RWPE2 (cell line): ENCODE results near the gene PLCL2.

Experiments
- ATAC-seq: fragments of 200-7000 bp; cut with Tn5 transposase; 3 replicates; pipeline ENCODE4 v1.9.1; 2021; ENCODE audit warnings: low read depth
- DNase-seq: peaks from one replicate; pipeline ENCODE4 v3.0.0-alpha.2; 2020; ENCODE audit warnings: low spot score
- H3K27ac ChIP-seq: fragments of 450-650 bp; 2 replicates; pipeline ENCODE4 v1.5.1; 2017; ENCODE audit warnings: mild to moderate bottlenecking; ENCODE audit not compliant: poor library complexity, severe bottlenecking
- H3K27me3 ChIP-seq: fragments of 250-450 bp; sonication (Bioruptor Pico); 2 replicates; pipeline ENCODE4 v1.5.1; 2021; ENCODE audit warnings: mild to moderate bottlenecking, moderate library complexity; ENCODE audit not compliant: insufficient read depth, poor library complexity, severe bottlenecking
- H3K36me3 ChIP-seq: fragments of 250-450 bp; sonication (Bioruptor Pico); 2 replicates; pipeline ENCODE4 v1.5.1; 2020; ENCODE audit warnings: low read depth, mild to moderate bottlenecking, moderate library complexity
- H3K4me1 ChIP-seq: fragments of 250-450 bp; sonication (Bioruptor Pico); 2 replicates; pipeline ENCODE4 v1.5.1; 2021; ENCODE audit warnings: mild to moderate bottlenecking, moderate library complexity; ENCODE audit not compliant: insufficient read depth, poor library complexity, severe bottlenecking
- H3K4me3 ChIP-seq: fragments of 250-450 bp; sonication (Bioruptor Pico); 2 replicates; pipeline ENCODE4 v1.5.1; 2021; ENCODE audit warnings: mild to moderate bottlenecking, moderate library complexity; ENCODE audit not compliant: severe bottlenecking
- H3K9me3 ChIP-seq: fragments of 250-450 bp; sonication (Bioruptor Pico); 2 replicates; pipeline ENCODE4 v1.5.1; 2021; ENCODE audit warnings: mild to moderate bottlenecking, moderate library complexity; ENCODE audit not compliant: severe bottlenecking
- TF ChIP-seq, protein P1 (sequence below): fragments of 450-650 bp; IDR thresholded peaks from one replicate; pipeline ENCODE4 v1.5.1; 2017; ENCODE audit warnings: mild to moderate bottlenecking, moderate library complexity; ENCODE audit not compliant: poor library complexity, severe bottlenecking

The PLCL2 gene

DNA sequence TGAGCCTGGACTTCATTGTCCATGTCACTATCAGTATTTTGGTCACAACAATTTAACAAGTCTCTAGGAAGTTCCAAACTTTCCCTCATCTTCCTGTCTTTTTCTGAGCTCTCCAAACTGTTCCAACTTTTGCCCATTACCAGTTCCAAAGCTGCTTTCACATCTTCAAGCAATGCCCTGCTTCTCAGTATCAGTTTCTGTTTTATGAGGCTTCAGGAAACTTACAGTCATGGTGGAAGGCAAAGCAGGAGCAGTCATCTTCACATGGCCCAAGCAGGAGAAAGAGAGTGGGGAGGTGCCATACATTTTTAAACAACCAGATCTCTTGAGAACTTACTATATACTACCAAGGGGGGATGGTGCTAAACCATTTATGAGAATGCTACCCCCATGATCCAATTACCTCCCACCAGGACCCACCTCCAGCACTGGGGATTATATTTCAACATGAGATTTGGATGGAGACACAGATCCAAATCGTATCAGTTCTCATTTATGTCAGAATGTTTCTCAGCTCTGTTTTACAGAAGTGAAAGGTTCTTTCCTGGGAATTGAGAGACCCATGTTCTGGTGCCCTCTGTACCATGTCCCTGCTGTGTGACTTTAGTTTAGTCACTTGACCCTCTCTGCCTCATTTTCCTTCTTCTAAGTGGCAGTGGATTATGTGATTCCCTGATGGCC lies 169.7 kb downstream of the PLCL2 start:
- ATAC-seq = no peak
- Histone ChIP-seq H3K27ac (no peak overlapping the region), H3K9me3 (no peaks in the 10 kb centered on the region), H3K4me3 (no peak overlapping the region), H3K4me1 (no peaks in the 10 kb centered on the region), H3K36me3 (no peaks in the 10 kb centered on the region), H3K27me3 (no peaks in the 10 kb centered on the region)
- TF ChIP-seq, protein P1, sequence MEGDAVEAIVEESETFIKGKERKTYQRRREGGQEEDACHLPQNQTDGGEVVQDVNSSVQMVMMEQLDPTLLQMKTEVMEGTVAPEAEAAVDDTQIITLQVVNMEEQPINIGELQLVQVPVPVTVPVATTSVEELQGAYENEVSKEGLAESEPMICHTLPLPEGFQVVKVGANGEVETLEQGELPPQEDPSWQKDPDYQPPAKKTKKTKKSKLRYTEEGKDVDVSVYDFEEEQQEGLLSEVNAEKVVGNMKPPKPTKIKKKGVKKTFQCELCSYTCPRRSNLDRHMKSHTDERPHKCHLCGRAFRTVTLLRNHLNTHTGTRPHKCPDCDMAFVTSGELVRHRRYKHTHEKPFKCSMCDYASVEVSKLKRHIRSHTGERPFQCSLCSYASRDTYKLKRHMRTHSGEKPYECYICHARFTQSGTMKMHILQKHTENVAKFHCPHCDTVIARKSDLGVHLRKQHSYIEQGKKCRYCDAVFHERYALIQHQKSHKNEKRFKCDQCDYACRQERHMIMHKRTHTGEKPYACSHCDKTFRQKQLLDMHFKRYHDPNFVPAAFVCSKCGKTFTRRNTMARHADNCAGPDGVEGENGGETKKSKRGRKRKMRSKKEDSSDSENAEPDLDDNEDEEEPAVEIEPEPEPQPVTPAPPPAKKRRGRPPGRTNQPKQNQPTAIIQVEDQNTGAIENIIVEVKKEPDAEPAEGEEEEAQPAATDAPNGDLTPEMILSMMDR = no peak
- no peak for DNase-seq

DNA sequence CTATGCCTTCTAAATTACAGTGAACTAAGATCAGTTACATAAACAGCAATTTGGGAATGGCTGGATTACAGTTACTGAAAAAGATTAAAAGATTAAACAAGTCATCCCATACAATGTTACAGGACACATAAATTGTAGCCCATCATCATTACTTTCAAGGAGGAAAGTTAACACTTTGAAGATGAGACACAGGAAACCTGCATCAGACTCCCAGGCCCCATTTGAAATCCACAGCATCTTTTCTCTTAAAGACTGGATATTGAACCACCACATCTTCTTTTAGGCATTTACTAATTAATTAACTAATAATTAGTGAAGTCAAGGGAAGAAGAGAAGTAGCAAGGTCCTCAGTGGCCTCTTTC lies 170.2 kb downstream of the PLCL2 start:
- no peaks in the 10 kb centered on the region for H3K36me3 ChIP-seq

DNA sequence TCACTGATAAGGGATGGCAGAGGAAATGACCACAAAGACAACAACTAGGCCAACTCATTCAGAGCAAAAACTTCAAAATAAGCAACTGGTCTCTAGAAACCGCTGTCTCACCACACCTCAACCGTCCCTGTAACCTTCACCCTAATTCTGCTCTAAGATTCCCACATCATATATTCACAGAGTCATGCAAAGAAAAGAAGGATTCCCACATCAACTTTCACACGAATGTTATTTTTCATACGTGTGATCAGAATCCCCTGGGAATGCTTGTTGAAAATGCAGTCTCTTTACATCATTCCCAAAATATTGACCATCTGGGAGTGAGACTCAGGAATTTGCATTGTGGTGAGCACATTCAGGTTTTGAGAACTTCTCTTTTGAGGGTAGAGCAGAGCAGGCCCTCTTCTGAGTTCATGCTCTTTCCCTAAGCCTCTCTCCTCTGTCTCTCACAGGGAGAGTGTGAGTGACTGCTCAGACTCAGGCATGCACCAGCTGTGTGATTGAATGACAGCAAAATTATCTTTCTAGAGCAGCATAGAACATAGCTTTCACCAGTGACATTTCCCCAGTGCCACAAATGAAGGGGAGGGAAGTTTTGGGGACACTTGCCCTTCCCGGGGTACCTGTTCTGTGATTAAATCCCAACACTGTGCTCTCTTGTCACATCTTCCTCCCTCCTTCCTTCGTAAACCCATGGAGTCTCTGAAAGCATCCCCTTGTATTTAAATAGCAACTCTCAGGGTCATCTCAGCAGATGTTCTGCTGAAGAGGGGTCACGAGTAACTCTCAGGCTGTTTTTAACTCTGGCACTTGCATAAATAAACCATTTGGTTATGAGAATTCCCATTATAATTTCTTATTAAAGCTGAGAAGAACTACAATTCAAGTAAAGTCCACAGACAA lies 170.9 kb downstream of the PLCL2 start:
- Histone ChIP-seq H3K4me3 (no peak overlapping the region), H3K36me3 (no peaks in the 10 kb centered on the region), H3K27ac (no peak overlapping the region), H3K9me3 (no peaks in the 10 kb centered on the region), H3K4me1 (no peaks in the 10 kb centered on the region), H3K27me3 (no peaks in the 10 kb centered on the region)
- ATAC-seq = no peak
- DNase-seq = no peak
- TF ChIP-seq, protein P1 = no peak

More for the DNA sequence above, 170.2 kb downstream of the PLCL2 start:
- no peak for DNase-seq
- no peak overlapping the region for H3K4me3 ChIP-seq
- H3K27me3 ChIP-seq = no peaks in the 10 kb centered on the region
- TF ChIP-seq, protein P1 = no peak
- ATAC-seq = no peak
- H3K27ac ChIP-seq = no peak overlapping the region
- no peaks in the 10 kb centered on the region for H3K9me3 ChIP-seq
- no peaks in the 10 kb centered on the region for H3K4me1 ChIP-seq

DNA sequence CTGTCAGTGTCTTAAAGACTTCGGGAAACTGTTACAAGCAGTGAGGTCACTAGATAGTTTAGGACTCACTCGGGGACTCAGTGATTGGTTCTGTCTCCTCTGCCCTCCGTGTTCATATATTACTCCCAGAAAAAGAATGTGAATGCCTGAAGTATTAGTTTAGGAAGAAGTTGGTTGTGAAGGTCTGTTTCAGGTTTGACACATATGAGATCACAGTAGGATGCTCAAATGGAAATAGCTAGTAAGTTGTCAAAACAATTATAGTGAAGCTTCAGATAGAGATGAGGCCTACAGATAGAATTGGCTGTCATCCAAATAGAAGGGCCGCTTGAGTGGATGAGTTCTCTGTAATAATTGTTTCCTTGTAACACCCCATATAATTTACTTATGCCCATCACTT lies 172.6 kb downstream of the PLCL2 start:
- H3K9me3 ChIP-seq = no peaks in the 10 kb centered on the region
- no peak overlapping the region for H3K4me3 ChIP-seq
- TF ChIP-seq, protein P1 = no peak
- no peak for DNase-seq
- no peaks in the 10 kb centered on the region for H3K27me3 ChIP-seq
- no peaks in the 10 kb centered on the region for H3K36me3 ChIP-seq
- H3K4me1 ChIP-seq = no peaks in the 10 kb centered on the region
- no peak for ATAC-seq
- no peak overlapping the region for H3K27ac ChIP-seq
